IPS DF 6.9 (cell line): ENCODE data around the gene NEDD4L.

ENCODE experiments used
- DNase-seq: peaks from one replicate; pipeline ENCODE4 v3.0.0-alpha.2; 2013; ENCODE audit warnings: low read depth, low spot score
- H3K27ac ChIP-seq: one replicate; pipeline ENCODE4 v1.5.1; 2013; ENCODE audit warnings: low read length, control low read depth
- H3K27me3 ChIP-seq: 2 replicates; pipeline ENCODE4 v1.6.1; 2013; ENCODE audit warnings: mild to moderate bottlenecking, low read length; ENCODE audit not compliant: control insufficient read depth, insufficient read depth
- H3K36me3 ChIP-seq: 2 replicates; pipeline ENCODE4 v1.6.1; 2013; ENCODE audit warnings: low read length; ENCODE audit not compliant: control insufficient read depth, insufficient read depth
- H3K4me1 ChIP-seq: 2 replicates; pipeline ENCODE4 v1.6.1; 2013; ENCODE audit warnings: low read length; ENCODE audit not compliant: control insufficient read depth, insufficient read depth
- H3K4me3 ChIP-seq: 2 replicates; pipeline ENCODE4 v1.5.1; 2013; ENCODE audit warnings: mild to moderate bottlenecking, low read length
- H3K9me3 ChIP-seq: 2 replicates; pipeline ENCODE4 v1.6.1; 2013; ENCODE audit warnings: low read length, inconsistent platforms; ENCODE audit not compliant: control insufficient read depth, insufficient read depth
- WGBS: extraction: QIAGEN DNeasy Blood & Tissue Kit; methylation state at CpG from one replicate; pipeline ENCODE4 v1.1.7; 2013; ENCODE audit warnings: mixed read lengths, missing lambda C conversion rate; ENCODE audit not compliant: insufficient read length, insufficient coverage; 5-methylcytosine and 5-hydroxymethylcytosine counted together

NEDD4L gene

DNA sequence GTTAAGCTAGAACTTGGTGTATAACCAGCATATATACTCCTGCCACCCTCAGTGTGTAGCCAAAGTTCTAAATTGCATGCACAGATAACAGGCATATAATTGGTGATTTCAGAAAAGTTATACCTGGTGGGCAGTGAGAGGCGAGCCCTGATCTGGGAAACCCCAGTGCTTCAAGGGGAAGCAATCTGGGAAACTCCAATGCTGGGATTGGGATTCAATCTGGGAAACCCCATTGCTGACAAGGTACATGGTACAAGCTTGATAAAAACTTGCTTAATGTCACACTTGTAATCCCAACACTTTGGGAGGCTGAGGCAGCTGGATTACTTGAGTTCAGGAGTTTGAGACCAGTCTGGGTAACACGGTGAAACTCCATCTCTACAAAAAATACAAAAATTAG lies 147.6 kb downstream of the NEDD4L start:
- Histone ChIP-seq H3K4me3 (no peak overlapping the region), H3K27me3 (no peaks in the 10 kb centered on the region), H3K36me3 (no peaks in the 10 kb centered on the region), H3K4me1 (peaks cover 7% of the 10 kb centered on the region), H3K27ac (no peak overlapping the region), H3K9me3 (no peaks in the 10 kb centered on the region)
- WGBS, result no CpG with 5 or more reads among the region's 2 CpGs
- DNase-seq, result no peak

DNA sequence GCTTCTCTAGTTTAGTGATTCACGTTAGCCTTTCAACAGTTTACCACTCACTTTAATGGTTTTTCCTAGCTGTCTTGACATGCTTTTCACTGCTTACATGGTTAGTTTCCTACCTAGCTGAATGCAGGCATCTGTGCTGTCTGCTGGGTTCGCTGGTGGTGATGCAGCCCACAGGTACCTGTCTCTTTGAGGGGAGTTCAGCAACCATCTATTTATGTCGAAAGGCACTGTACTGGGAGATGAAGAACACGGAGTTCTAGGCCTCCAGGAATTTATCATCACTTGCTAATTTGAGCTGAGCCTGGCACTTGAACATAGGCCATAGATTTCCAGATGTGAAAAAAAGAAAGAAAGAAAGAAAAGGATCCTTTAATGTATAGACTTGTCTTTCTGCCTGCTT lies 148.5 kb downstream of the NEDD4L start:
- Histone ChIP-seq H3K9me3 (no peaks in the 10 kb centered on the region), H3K36me3 (no peaks in the 10 kb centered on the region), H3K4me1 (peaks cover 12% of the 10 kb centered on the region), H3K4me3 (no peak overlapping the region), H3K27me3 (no peaks in the 10 kb centered on the region), H3K27ac (no peak overlapping the region)
- DNase-seq, result no peak
- no CpG with 5 or more reads among the region's 4 CpGs for WGBS

- DNase-seq, result no peak
- Histone ChIP-seq H3K4me1 (peaks cover 5% of the 10 kb centered on the region; the same call in 1 of the 2 replicates), H3K4me3 (no peak overlapping the region), H3K27me3 (no peaks in the 10 kb centered on the region), H3K9me3 (no peaks in the 10 kb centered on the region), H3K27ac (no peak overlapping the region), H3K36me3 (no peaks in the 10 kb centered on the region)
- no CpG with 5 or more reads among the region's 8 CpGs for WGBS
These were observed 150.0 kb downstream of the NEDD4L start for GRCh38 chr18:58194028-58194427.

DNA sequence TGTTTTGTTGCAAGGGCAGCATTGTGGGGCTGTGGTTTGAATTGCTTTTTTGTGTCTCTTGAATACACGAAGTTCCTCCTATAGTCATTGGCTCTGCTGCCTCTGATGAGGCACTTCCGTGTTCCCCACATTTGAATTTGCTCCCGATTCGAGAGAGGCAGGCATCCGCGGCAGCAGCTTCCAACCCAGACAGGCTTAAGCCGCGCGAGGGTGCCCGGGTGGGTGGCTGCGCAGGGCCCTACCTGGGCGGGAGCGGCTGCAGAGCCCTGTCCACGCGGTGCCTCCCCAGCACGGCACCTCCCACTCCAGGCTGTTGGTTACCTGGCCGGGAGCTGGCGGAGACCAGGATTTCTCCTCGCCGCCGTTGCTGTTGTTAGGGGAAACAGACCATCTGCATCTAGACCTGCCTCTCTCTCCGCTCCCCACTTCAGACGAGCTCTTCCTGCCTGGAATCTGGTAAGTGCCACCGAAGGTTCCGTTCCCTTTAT lies 151.3 kb downstream of the NEDD4L start:
- H3K27ac ChIP-seq, result no peak overlapping the region
- WGBS, result no CpG with 5 or more reads among the region's 25 CpGs

DNA sequence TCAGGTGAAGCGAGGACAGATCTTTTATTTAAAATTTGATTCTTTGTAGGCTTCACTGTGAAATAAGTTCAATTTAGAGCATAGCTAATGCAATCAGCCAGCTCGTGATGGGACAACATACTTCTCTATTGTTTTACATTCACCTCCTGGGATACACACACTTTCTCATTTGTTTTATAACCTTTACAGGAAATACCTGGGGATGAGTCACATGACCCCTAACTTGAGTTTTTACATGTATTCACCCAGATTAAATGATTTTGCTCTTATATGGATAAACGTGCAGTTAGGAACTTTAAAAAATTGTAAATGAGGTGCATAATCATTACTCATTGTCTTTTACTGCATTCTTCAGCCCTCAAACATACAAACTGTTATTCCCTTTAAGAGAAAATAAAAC lies 152.1 kb downstream of the NEDD4L start:
- H3K9me3 ChIP-seq, result no peaks in the 10 kb centered on the region
- no peaks in the 10 kb centered on the region for H3K36me3 ChIP-seq
- peaks cover 6% of the 10 kb centered on the region; the same call in 1 of the 2 replicates for H3K4me1 ChIP-seq
- no peak overlapping the region for H3K4me3 ChIP-seq
- WGBS, result no CpG with 5 or more reads among the region's 3 CpGs
- no peaks in the 10 kb centered on the region for H3K27me3 ChIP-seq
- no peak for DNase-seq
- no peak overlapping the region for H3K27ac ChIP-seq

More for the DNA sequence above, 151.3 kb downstream of the NEDD4L start:
- H3K36me3 ChIP-seq, result no peaks in the 10 kb centered on the region
- H3K9me3 ChIP-seq, result no peaks in the 10 kb centered on the region
- no peaks in the 10 kb centered on the region for H3K27me3 ChIP-seq
- H3K4me3 ChIP-seq, result peak overlapping the region; percentile 31; the same call in 1 of the 2 replicates
- H3K4me1 ChIP-seq, result peaks cover 6% of the 10 kb centered on the region; the same call in 1 of the 2 replicates
- no peak for DNase-seq

DNA sequence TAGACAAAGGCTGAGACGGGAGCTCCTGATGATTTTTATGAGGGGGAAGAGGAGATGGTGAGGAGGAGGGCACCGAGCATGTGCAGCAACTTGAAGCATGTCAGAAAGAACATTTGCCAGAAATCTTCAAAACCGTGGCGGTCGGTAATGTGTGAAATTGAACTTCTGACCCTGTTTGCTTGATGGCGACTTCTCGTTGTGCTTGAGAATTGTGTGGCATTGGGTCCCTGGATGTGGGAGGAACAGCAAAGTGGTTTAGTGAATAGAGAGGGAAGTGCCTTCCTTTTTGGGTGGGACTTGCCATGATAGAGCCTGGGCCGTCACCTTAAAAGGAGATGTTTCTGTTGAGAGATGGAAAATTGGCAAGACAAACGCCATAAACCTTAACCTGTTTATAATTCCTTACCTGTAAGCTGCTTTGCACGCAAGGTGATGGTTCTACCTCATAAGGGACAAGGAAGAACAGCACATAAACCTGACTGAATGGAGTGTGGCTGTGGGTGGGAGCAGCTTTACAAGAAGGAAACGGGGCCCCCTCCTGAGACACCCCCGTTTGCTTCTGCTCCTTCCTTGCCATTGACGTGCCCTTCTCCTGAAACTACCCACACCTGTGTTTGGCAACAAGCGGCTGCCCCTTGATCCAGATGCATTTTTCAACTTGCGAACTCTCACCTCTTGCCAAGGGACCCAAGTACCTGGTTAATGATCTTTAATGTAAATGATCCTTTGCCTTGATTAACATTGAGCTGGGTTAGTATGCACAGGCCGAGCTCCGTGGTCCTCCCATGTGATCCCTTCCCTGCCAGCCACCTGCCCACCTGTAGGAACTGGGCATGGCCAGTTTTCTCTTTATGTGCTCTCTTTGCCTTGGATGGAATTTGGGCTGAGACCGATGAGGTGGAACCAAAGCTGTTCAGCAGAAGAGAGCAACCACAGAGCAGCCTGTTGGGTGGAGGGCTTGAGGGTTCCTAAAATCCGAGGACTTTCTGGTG lies 153.2 kb downstream of the NEDD4L start:
- no peak for DNase-seq
- Histone ChIP-seq H3K4me1 (peaks cover 6% of the 10 kb centered on the region; the same call in 1 of the 2 replicates), H3K9me3 (no peaks in the 10 kb centered on the region), H3K4me3 (no peak overlapping the region), H3K27ac (no peak overlapping the region), H3K36me3 (no peaks in the 10 kb centered on the region), H3K27me3 (no peaks in the 10 kb centered on the region)
- no CpG with 5 or more reads among the region's 19 CpGs for WGBS

DNA sequence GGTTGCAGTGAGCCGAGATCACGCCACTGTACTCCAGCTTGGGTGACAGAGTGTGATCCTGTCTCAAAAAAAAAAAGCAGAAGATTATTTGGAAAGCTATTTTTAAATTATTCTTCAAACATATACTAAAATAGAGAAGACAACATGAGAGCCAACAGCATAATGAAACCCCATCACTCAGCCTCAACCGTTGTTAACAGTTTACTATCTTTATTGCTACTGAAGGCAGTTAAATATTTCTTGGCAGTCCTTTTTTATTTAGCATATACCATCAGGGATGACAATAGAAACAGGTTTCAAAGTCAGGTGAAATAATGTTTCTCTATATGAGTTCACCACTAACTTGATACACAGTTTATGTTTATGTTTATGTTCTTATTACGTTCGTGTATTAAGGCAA lies 157.2 kb downstream of the NEDD4L start:
- H3K27me3 ChIP-seq, result no peaks in the 10 kb centered on the region
- peaks cover 6% of the 10 kb centered on the region; the same call in 1 of the 2 replicates for H3K4me1 ChIP-seq
- no peaks in the 10 kb centered on the region for H3K36me3 ChIP-seq
- no peak for DNase-seq
- WGBS, result no CpG with 5 or more reads among the region's 5 CpGs
- no peak overlapping the region for H3K27ac ChIP-seq
- no peak overlapping the region for H3K4me3 ChIP-seq
- H3K9me3 ChIP-seq, result no peaks in the 10 kb centered on the region

DNA sequence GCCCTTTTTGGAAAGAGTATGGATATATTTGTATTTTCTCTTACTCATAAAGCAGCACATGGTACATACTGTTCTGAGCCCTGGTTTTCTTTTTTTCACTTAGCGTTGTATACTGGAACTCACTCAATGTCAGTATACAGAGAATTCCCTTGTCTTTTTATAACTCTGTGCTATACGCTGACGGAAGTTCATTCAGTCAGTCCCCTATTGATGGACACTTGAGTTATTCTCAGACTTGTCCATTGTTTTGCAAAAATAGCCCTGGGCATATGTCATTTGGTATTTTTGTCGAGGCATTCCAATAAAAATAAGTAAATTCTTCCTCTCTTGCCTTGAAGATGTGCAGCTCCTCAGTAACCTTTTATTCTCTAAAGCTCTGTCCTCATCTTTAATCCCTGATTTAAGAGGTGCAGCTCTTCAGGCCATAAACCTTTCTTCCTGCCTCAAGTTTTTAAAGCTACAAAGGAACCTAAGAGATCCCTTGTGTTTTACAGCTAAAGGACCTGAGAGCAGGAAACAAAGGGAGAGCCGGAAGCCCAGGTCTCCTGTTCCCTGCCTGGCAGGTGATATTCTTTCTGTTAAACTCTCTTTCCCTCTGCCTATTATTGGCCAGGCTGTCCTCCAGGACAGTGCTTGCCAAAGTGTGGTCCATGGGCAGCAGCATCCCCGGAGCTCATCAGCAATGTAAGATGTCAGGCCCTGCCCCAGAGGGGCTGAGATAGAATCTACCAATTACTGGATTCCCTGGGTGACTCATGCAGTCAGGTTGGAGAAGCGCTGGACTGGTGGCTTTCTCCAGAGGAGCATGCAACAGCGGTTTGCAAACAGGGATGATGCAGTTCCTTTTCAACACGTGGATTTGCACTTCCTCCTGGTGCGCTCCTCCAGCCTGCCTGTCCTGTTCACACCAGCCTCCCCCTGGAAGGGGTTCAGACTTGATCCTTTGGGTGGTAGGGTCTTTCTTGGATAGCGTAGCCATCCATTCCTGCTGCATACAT lies 158.0 kb downstream of the NEDD4L start:
- no peaks in the 10 kb centered on the region for H3K36me3 ChIP-seq
- no peak for DNase-seq
- H3K4me3 ChIP-seq, result no peak overlapping the region
- no CpG with 5 or more reads among the region's 11 CpGs for WGBS
- no peaks in the 10 kb centered on the region for H3K9me3 ChIP-seq
- peaks cover 5% of the 10 kb centered on the region; the same call in 1 of the 2 replicates for H3K4me1 ChIP-seq
- no peak overlapping the region for H3K27ac ChIP-seq
- H3K27me3 ChIP-seq, result no peaks in the 10 kb centered on the region

DNA sequence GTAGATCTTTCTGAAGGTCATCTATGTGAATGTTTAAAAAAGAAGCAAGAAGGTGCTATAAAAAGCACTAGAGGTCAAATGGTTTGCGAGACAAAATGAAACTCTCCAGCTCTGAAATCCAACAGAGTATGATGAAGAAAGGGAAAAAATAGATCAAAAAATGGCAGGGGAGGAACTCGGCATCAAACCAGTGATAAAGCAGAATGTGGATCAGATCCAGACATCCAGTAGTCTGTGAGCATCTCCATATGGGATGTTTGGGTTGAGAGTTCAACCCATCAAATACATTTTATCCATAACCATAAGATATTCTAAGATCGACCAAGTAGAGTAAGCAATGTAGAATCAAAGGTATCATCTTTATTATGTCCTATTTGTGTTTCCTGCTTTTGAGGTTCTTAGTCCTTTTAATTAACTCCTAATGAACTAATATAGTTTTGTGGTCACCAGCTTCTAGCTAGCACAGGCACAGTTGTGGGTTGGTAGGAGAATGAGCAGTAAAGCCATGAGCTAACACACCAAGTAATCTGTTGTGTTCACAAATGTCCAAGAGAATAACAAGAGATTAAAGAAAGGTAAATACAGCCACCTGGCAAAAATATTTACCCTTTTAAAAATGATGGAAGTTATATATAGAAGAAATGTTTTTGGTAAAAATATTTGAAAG lies 160.9 kb downstream of the NEDD4L start:
- H3K27ac ChIP-seq, result no peak overlapping the region
- no peaks in the 10 kb centered on the region for H3K27me3 ChIP-seq
- no peak for DNase-seq
- no CpG with 5 or more reads among the region's 3 CpGs for WGBS
- no peak overlapping the region for H3K4me3 ChIP-seq
- H3K36me3 ChIP-seq, result no peaks in the 10 kb centered on the region
- H3K4me1 ChIP-seq, result 0 out of 2 replicates have a peak, but pooled peaks cover 1% of the 10 kb centered on the region
- H3K9me3 ChIP-seq, result no peaks in the 10 kb centered on the region
